CD8-positive, alpha-beta memory T cell (primary cell): ENCODE data around the gene CD209. TPM values are rescaled to one million over a fixed set of nuclear protein-coding genes. Genes with fewer than 3 reads are reported as not detected.
A peak's percentile ranks its signal among the peaks of the same experiment; 100 is the strongest.

Experiments used
- CTCF ChIA-PET: fragments of 350-600 bp; sonication (Branson Sonifier 250); formaldehyde crosslinking; loops from one replicate; lab custom pipeline; 2021; ENCODE audit warnings: antibody characterized with exemption; lab: Charles Lee
- POLR2A ChIA-PET: fragments of 350-600 bp; sonication (Branson Sonifier 250); formaldehyde crosslinking; loops from one replicate; lab custom pipeline; 2021; ENCODE audit warnings: antibody characterized with exemption; lab: Charles Lee
- DNase-seq, 5 donors: peaks; one replicate each; pipeline versions ENCODE4 v3.0.0 to v3.0.0-alpha.2; 2020 to 2022; ENCODE audit warnings: mixed read lengths in 1 of 5
- H3K27ac ChIP-seq: one replicate; pipeline ENCODE4 v1.7.0; 2013; ENCODE audit warnings: low read depth, mild to moderate bottlenecking, low read length, moderate library complexity
- H3K27me3 ChIP-seq: 2 replicates; pipeline ENCODE4 v1.7.0; 2013; ENCODE audit warnings: low read length, mild to moderate bottlenecking; ENCODE audit not compliant: insufficient read depth, poor library complexity, severe bottlenecking
- H3K36me3 ChIP-seq: 2 replicates; pipeline ENCODE4 v1.7.0; 2013; ENCODE audit warnings: mild to moderate bottlenecking, low read length, moderate library complexity; ENCODE audit not compliant: insufficient read depth
- H3K4me1 ChIP-seq: 2 replicates; pipeline ENCODE4 v1.7.0; 2013; ENCODE audit warnings: mild to moderate bottlenecking, low read length, moderate library complexity; ENCODE audit not compliant: insufficient read depth
- H3K4me3 ChIP-seq: 2 replicates; pipeline ENCODE4 v1.7.0; 2013; ENCODE audit warnings: mild to moderate bottlenecking, low read length
- H3K9me3 ChIP-seq: 2 replicates; pipeline ENCODE4 v1.7.0; 2013; ENCODE audit warnings: mild to moderate bottlenecking, low read length
- H3K27ac Mint-ChIP-seq, 8 donors: one replicate each; pipeline ENCODE4 v1.8.0; 2020 to 2021; ENCODE audit warnings: mixed read lengths in 8 of 8, mild to moderate bottlenecking in 6 of 8, inconsistent platforms in 3 of 8, moderate library complexity in 3 of 8
- H3K27me3 Mint-ChIP-seq, 2 donors: one replicate each; pipeline ENCODE4 v1.8.0; 2020 to 2021; ENCODE audit warnings: mixed read lengths in 2 of 2, mild to moderate bottlenecking in 1 of 2, moderate library complexity in 1 of 2
- H3K36me3 Mint-ChIP-seq, 3 donors: one replicate each; pipeline ENCODE4 v1.8.0; 2020 to 2021; ENCODE audit warnings: mixed read lengths in 3 of 3, inconsistent platforms in 1 of 3, mild to moderate bottlenecking in 1 of 3
- H3K4me1 Mint-ChIP-seq, 3 donors: one replicate each; pipeline ENCODE4 v1.8.0; 2020 to 2021; ENCODE audit warnings: mixed read lengths in 3 of 3, inconsistent platforms in 1 of 3, mild to moderate bottlenecking in 1 of 3
- H3K4me3 Mint-ChIP-seq, 7 donors: one replicate each; pipeline ENCODE4 v1.8.0; 2020 to 2021; ENCODE audit warnings: mixed read lengths in 7 of 7, mild to moderate bottlenecking in 6 of 7, moderate library complexity in 4 of 7, inconsistent platforms in 2 of 7
- H3K9me3 Mint-ChIP-seq, 5 donors: one replicate each; pipeline ENCODE4 v1.8.0; 2020 to 2022; ENCODE audit warnings: mixed read lengths in 5 of 5, mild to moderate bottlenecking in 3 of 5, moderate library complexity in 2 of 5, inconsistent platforms in 1 of 5
- polyA plus RNA-seq: library from polyadenylated mRNA; unstranded; fragments of 300-500 nt; fragmentation: Illumina TruSeq; gene quantifications from one replicate; pipeline ENCODE4 v1.2.3, GENCODE V29; 2021
- total RNA-seq, 2 experiments: library from RNA; stranded (reverse); gene quantifications; one replicate each; pipeline ENCODE4 v1.2.3, GENCODE V29; 2021

CD209 gene
- total and polyA plus RNA-seq, 3 experiments from 2014 or later, result 0.16 to 0.28 TPM; not detected in 1

GRCh38 chr19:7709932-7710460 is 37.3 kb downstream of the CD209 start:
- Histone ChIP-seq H3K27ac (no peak overlapping the region), H3K9me3 (no peaks in the 10 kb centered on the region), H3K36me3 (no peaks in the 10 kb centered on the region), H3K4me3 (no peak overlapping the region), H3K27me3 (no peaks in the 10 kb centered on the region), H3K4me1 (peaks cover 32% of the 10 kb centered on the region)
- DNase-seq, result no peak
- Mint-ChIP-seq H3K9me3 (no peaks in the 10 kb centered on the region), H3K36me3 (no peaks in the 10 kb centered on the region), H3K27me3 (peaks cover 0 to 3% of the 10 kb centered on the region in 2 donors), H3K4me3 (no peak overlapping the region), H3K27ac (peak overlapping the region in 1 of 8 donors; percentile 17), H3K4me1 (peaks cover 21 to 37% (median 23%) of the 10 kb centered on the region in 3 donors)
- POLR2A ChIA-PET, result no interaction called here
- CTCF ChIA-PET, result interaction anchor here (1.5 kb wide), 1 partner anchor 29 kb away, joined by 3 read pairs; the partner anchor contains the start of gene TRAPPC5

GRCh38 chr19:7706955-7707456 is 40.3 kb downstream of the CD209 start:
- H3K27me3 Mint-ChIP-seq, result no peaks in the 10 kb centered on the region
- no peak overlapping the region for H3K4me3 ChIP-seq
- H3K36me3 Mint-ChIP-seq, result no peaks in the 10 kb centered on the region
- peaks cover 24 to 45% (median 32%) of the 10 kb centered on the region in 3 donors for H3K4me1 Mint-ChIP-seq
- H3K27me3 ChIP-seq, result no peaks in the 10 kb centered on the region
- no peaks in the 10 kb centered on the region for H3K36me3 ChIP-seq
- ChIA-PET CTCF (interaction anchor here (1.4 kb wide), 1 partner anchor 92 kb away, joined by 3 read pairs; no protein-coding TSS in a partner anchor), POLR2A (interaction anchor here (1.6 kb wide), 1 partner anchor 26 kb away, joined by 4 read pairs; the partner anchor contains the start of gene TRAPPC5)
- H3K4me3 Mint-ChIP-seq, result peak overlapping the region in 6 of 7 donors; percentile 1 to 88 (median 48)
- DNase-seq, result no peak
- H3K27ac Mint-ChIP-seq, result peak overlapping the region in 6 of 8 donors; percentile 10 to 96 (median 94)
- H3K9me3 ChIP-seq, result no peaks in the 10 kb centered on the region
- H3K27ac ChIP-seq, result no peak overlapping the region
- H3K9me3 Mint-ChIP-seq, result no peaks in the 10 kb centered on the region
- peaks cover 44% of the 10 kb centered on the region for H3K4me1 ChIP-seq

- CTCF ChIA-PET, result interaction anchor here (1.4 to 1.9 kb wide), 2 partner anchors 26 to 93 kb away, joined by 3 to 10 read pairs; partner anchors contain the start of gene TRAPPC5
- Histone ChIP-seq H3K27ac (no peak overlapping the region), H3K9me3 (no peaks in the 10 kb centered on the region), H3K4me3 (peak overlapping the region; percentile 3), H3K4me1 (peaks cover 44% of the 10 kb centered on the region), H3K27me3 (no peaks in the 10 kb centered on the region), H3K36me3 (no peaks in the 10 kb centered on the region)
- no peaks in the 10 kb centered on the region for H3K27me3 Mint-ChIP-seq
- H3K4me3 Mint-ChIP-seq, result peak overlapping the region; percentile 36 to 89 (median 82)
- no peaks in the 10 kb centered on the region for H3K9me3 Mint-ChIP-seq
- DNase-seq, result no peak
- POLR2A ChIA-PET, result interaction anchor here (0.7 to 1.6 kb wide), 3 partner anchors 13 to 93 kb away, joined by 3 to 4 read pairs (median 3); partner anchors contain the start of gene TRAPPC5
- peaks cover 24 to 45% (median 32%) of the 10 kb centered on the region in 3 donors for H3K4me1 Mint-ChIP-seq
- H3K27ac Mint-ChIP-seq, result peak overlapping the region; percentile 54 to 96 (median 94)
- no peaks in the 10 kb centered on the region for H3K36me3 Mint-ChIP-seq
Observed at GRCh38 chr19:7706188-7706954, 41.0 kb downstream of the CD209 start.

GRCh38 chr19:7705387-7706187 is 41.7 kb downstream of the CD209 start:
- H3K9me3 ChIP-seq, result no peaks in the 10 kb centered on the region
- H3K4me1 ChIP-seq, result peaks cover 43% of the 10 kb centered on the region
- H3K36me3 ChIP-seq, result no peaks in the 10 kb centered on the region
- peak overlapping the region; percentile 36 to 89 (median 82) for H3K4me3 Mint-ChIP-seq
- H3K27ac Mint-ChIP-seq, result peak overlapping the region; percentile 54 to 96 (median 94)
- peak overlapping the region; percentile 3 for H3K4me3 ChIP-seq
- no peak overlapping the region for H3K27ac ChIP-seq
- no peaks in the 10 kb centered on the region for H3K27me3 Mint-ChIP-seq
- H3K9me3 Mint-ChIP-seq, result no peaks in the 10 kb centered on the region
- peaks cover 24 to 45% (median 32%) of the 10 kb centered on the region in 3 donors for H3K4me1 Mint-ChIP-seq
- H3K36me3 Mint-ChIP-seq, result no peaks in the 10 kb centered on the region
- CTCF ChIA-PET, result interaction anchor here (1.4 to 1.9 kb wide), 2 partner anchors 25 to 94 kb away, joined by 3 to 10 read pairs; partner anchors contain the start of gene TRAPPC5
- DNase-seq, result peak; percentile 46 to 82 (median 67)
- POLR2A ChIA-PET, result interaction anchor here (0.7 to 1.6 kb wide), 3 partner anchors 13 to 94 kb away, joined by 3 to 4 read pairs (median 3); partner anchors contain the start of gene TRAPPC5
- no peaks in the 10 kb centered on the region for H3K27me3 ChIP-seq

- Histone ChIP-seq H3K9me3 (no peaks in the 10 kb centered on the region), H3K36me3 (no peaks in the 10 kb centered on the region), H3K4me1 (peaks cover 39% of the 10 kb centered on the region), H3K27ac (no peak overlapping the region), H3K27me3 (no peaks in the 10 kb centered on the region), H3K4me3 (no peak overlapping the region)
- Mint-ChIP-seq H3K27me3 (peaks cover 3 to 4% of the 10 kb centered on the region in 2 donors), H3K4me3 (peak overlapping the region in 2 of 7 donors; percentile 9 to 41), H3K27ac (peak overlapping the region in 4 of 8 donors; percentile 17 to 35 (median 33)), H3K4me1 (peaks cover 26 to 48% (median 35%) of the 10 kb centered on the region in 3 donors), H3K9me3 (no peaks in the 10 kb centered on the region), H3K36me3 (no peaks in the 10 kb centered on the region)
- ChIA-PET POLR2A (interaction anchor here (0.6 kb wide), 1 partner anchor 256 kb away, joined by 7 read pairs; no protein-coding TSS in a partner anchor), CTCF (interaction anchor here (1.9 kb wide), 1 partner anchor 24 kb away, joined by 10 read pairs; the partner anchor contains the start of gene TRAPPC5)
- no peak for DNase-seq
Observed at GRCh38 chr19:7704280-7705060, 42.9 kb downstream of the CD209 start.

- Histone ChIP-seq H3K27ac (no peak overlapping the region), H3K36me3 (no peaks in the 10 kb centered on the region), H3K4me3 (no peak overlapping the region), H3K27me3 (no peaks in the 10 kb centered on the region), H3K4me1 (peaks cover 39% of the 10 kb centered on the region), H3K9me3 (no peaks in the 10 kb centered on the region)
- H3K4me1 Mint-ChIP-seq, result peaks cover 25 to 46% (median 35%) of the 10 kb centered on the region in 3 donors
- H3K4me3 Mint-ChIP-seq, result no peak overlapping the region
- H3K27me3 Mint-ChIP-seq, result peaks cover 7 to 8% of the 10 kb centered on the region in 2 donors
- H3K27ac Mint-ChIP-seq, result peak overlapping the region in 2 of 8 donors; percentile 40 to 75
- DNase-seq, result no peak
- ChIA-PET CTCF (no interaction called here), POLR2A (no interaction called here)
- no peaks in the 10 kb centered on the region for H3K9me3 Mint-ChIP-seq
- H3K36me3 Mint-ChIP-seq, result no peaks in the 10 kb centered on the region
Observed at GRCh38 chr19:7703332-7703731, 44.0 kb downstream of the CD209 start.
